Neural cell (in vitro differentiated cells): ENCODE data around the gene SMC2. TPM values are rescaled to one million over a fixed set of nuclear protein-coding genes. Genes with fewer than 3 reads are reported as not detected.

Experiments
- H2AFZ ChIP-seq: fragments of 200-600, 300-800 bp; sonication (generic), shearing (Covaris generic); 2 replicates; pipeline ENCODE4 v1.6.0; 2014; ENCODE audit warnings: low read depth, mild to moderate bottlenecking, antibody characterized with exemption, low read length, moderate library complexity
- H3F3A ChIP-seq: fragments of 200-600 bp; shearing (Covaris generic); 2 replicates; pipeline ENCODE4 v1.6.1; 2016; ENCODE audit warnings: mild to moderate bottlenecking, moderate library complexity, mixed read lengths, antibody characterized with exemption, low read length; ENCODE audit not compliant: insufficient read depth, poor library complexity, severe bottlenecking
- H3K27ac ChIP-seq: fragments of 200-600, 300-800 bp; sonication (generic), shearing (Covaris generic); 2 replicates; pipeline ENCODE4 v1.5.1; 2014; ENCODE audit warnings: mild to moderate bottlenecking, low read length, moderate library complexity
- H3K27me3 ChIP-seq: fragments of 300-800, 200-600 bp; sonication (generic), shearing (Covaris generic); 2 replicates; pipeline ENCODE4 v1.6.0; 2014; ENCODE audit warnings: mild to moderate bottlenecking, low read depth, low read length, moderate library complexity; ENCODE audit not compliant: insufficient read depth
- H3K36me3 ChIP-seq: fragments of 300-800, 200-600 bp; sonication (generic), shearing (Covaris generic); 2 replicates; pipeline ENCODE4 v1.5.1; 2014; ENCODE audit warnings: mild to moderate bottlenecking, antibody characterized with exemption, low read length, moderate library complexity; ENCODE audit not compliant: insufficient read depth
- H3K4me2 ChIP-seq: fragments of 300-800, 200-600 bp; sonication (generic), shearing (Covaris generic); 2 replicates; pipeline ENCODE4 v1.6.0; 2014; ENCODE audit warnings: mild to moderate bottlenecking, low read length
- H3K4me3 ChIP-seq: fragments of 300-800, 200-600 bp; sonication (generic), shearing (Covaris generic); 2 replicates; pipeline ENCODE4 v1.5.1; 2014; ENCODE audit warnings: mild to moderate bottlenecking, low read length, moderate library complexity
- H3K79me2 ChIP-seq: fragments of 200-600 bp; shearing (Covaris generic); replicated peaks from 2 replicates; pipeline ENCODE4 v1.6.0; 2014; ENCODE audit warnings: mild to moderate bottlenecking, low read length, moderate library complexity; ENCODE audit not compliant: insufficient read depth
- H3K9ac ChIP-seq: fragments of 300-800, 200-600 bp; sonication (generic), shearing (Covaris generic); 2 replicates; pipeline ENCODE4 v1.6.1; 2016; ENCODE audit warnings: mild to moderate bottlenecking, low read length, mixed read lengths
- H3K9me2 ChIP-seq: fragments of 200-600 bp; shearing (Covaris generic); 2 replicates; pipeline ENCODE4 v1.6.1; 2016; ENCODE audit warnings: mild to moderate bottlenecking, low read length, mixed read lengths; ENCODE audit not compliant: insufficient read depth
- H3K9me3 ChIP-seq: fragments of 200-600, 300-800 bp; sonication (generic), shearing (Covaris generic); 2 replicates; pipeline ENCODE4 v1.6.1; 2016; ENCODE audit warnings: mild to moderate bottlenecking, mixed run types, low read length, moderate library complexity, mixed read lengths
- H4K20me1 ChIP-seq: fragments of 200-600 bp; shearing (Covaris generic); 2 replicates; pipeline ENCODE4 v1.6.1; 2016; ENCODE audit warnings: mild to moderate bottlenecking, mixed run types; ENCODE audit not compliant: insufficient read depth
- EP300 ChIP-seq: fragments of 450-650 bp; conservative IDR thresholded peaks from 2 replicates; pipeline ENCODE4 v1.6.1; 2014; ENCODE audit warnings: antibody characterized with exemption, mild to moderate bottlenecking, moderate library complexity; ENCODE audit not compliant: poor library complexity, severe bottlenecking
- EZH2 ChIP-seq: fragments of 200-600, 300-800 bp; shearing (Covaris generic), sonication (generic); IDR thresholded peaks from 2 replicates; pipeline ENCODE4 v1.6.1; 2014; ENCODE audit warnings: antibody characterized with exemption, low read length, borderline replicate concordance, mild to moderate bottlenecking; ENCODE audit not compliant: insufficient read depth, poor library complexity, severe bottlenecking
- MXI1 ChIP-seq: fragments of 450-650 bp; conservative IDR thresholded peaks from 2 replicates; pipeline ENCODE4 v1.6.1; 2014; ENCODE audit warnings: antibody characterized with exemption, mild to moderate bottlenecking; ENCODE audit not compliant: poor library complexity, severe bottlenecking
- POLR2AphosphoS5 ChIP-seq: IDR thresholded peaks from 2 replicates; pipeline ENCODE4 v1.6.1; 2012
- RAD21 ChIP-seq: fragments of 450-650 bp; conservative IDR thresholded peaks from 2 replicates; pipeline ENCODE4 v1.6.1; 2014; ENCODE audit warnings: antibody characterized with exemption, mild to moderate bottlenecking, moderate library complexity
- REST ChIP-seq: IDR thresholded peaks from 2 replicates; pipeline ENCODE4 v1.6.1; 2012; ENCODE audit warnings: borderline replicate concordance
- SMC3 ChIP-seq: fragments of 450-650 bp; conservative IDR thresholded peaks from 2 replicates; pipeline ENCODE4 v1.6.1; 2014; ENCODE audit warnings: antibody characterized with exemption, mild to moderate bottlenecking, moderate library complexity; ENCODE audit not compliant: poor library complexity
- TAF1 ChIP-seq: IDR thresholded peaks from 2 replicates; pipeline ENCODE4 v1.6.1; 2012; ENCODE audit warnings: low read depth
- polyA plus RNA-seq: library from polyadenylated mRNA; depleted of rRNA; stranded (reverse); fragments of >200 nt; gene quantifications from 2 replicates; pipeline ENCODE4 v1.2.3, GENCODE V29; 2014
- TF ChIP-seq, protein P1 (sequence below): fragments of 450-650 bp; IDR thresholded peaks from 2 replicates; pipeline ENCODE4 v1.5.1; 2014; ENCODE audit warnings: antibody characterized with exemption, mild to moderate bottlenecking, moderate library complexity; ENCODE audit not compliant: poor library complexity, severe bottlenecking

The SMC2 gene
- polyA plus RNA-seq, 1 donor from 2014 or later, result 3.6 TPM

DNA sequence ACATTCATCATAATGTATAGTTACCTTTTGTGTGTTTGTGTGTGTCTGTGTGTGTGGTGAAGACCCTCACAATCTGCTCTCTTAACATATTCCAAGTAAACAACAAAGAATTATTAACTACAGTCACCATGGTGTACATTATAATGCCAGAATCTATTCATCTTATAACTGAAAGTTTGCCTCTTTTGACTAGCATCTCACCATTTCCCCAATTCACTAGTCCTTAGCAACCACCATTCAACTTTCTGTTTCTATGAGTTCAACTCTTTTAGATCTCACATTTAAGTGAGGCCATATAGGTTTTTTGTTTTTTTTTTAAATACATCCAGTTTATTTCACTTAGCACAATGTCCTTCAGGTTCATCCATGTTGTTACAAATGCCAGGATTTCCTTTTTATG is 83.6 kb downstream of the SMC2 start:
- TF ChIP-seq TAF1, result no peak
- no peak for TF ChIP-seq REST
- no peak for TF ChIP-seq EP300
- TF ChIP-seq, protein P1, sequence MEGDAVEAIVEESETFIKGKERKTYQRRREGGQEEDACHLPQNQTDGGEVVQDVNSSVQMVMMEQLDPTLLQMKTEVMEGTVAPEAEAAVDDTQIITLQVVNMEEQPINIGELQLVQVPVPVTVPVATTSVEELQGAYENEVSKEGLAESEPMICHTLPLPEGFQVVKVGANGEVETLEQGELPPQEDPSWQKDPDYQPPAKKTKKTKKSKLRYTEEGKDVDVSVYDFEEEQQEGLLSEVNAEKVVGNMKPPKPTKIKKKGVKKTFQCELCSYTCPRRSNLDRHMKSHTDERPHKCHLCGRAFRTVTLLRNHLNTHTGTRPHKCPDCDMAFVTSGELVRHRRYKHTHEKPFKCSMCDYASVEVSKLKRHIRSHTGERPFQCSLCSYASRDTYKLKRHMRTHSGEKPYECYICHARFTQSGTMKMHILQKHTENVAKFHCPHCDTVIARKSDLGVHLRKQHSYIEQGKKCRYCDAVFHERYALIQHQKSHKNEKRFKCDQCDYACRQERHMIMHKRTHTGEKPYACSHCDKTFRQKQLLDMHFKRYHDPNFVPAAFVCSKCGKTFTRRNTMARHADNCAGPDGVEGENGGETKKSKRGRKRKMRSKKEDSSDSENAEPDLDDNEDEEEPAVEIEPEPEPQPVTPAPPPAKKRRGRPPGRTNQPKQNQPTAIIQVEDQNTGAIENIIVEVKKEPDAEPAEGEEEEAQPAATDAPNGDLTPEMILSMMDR, result no peak
- TF ChIP-seq EZH2, result no peak
- no peak for TF ChIP-seq MXI1
- TF ChIP-seq POLR2AphosphoS5, result no peak
- no peak for TF ChIP-seq RAD21
- TF ChIP-seq SMC3, result no peak
- Histone ChIP-seq H3K9ac (no peak overlapping the region), H3F3A (no peaks in the 10 kb centered on the region), H2AFZ (no peak overlapping the region), H4K20me1 (no peaks in the 10 kb centered on the region), H3K4me3 (no peak overlapping the region), H3K79me2 (no peaks in the 10 kb centered on the region), H3K4me2 (no peak overlapping the region), H3K9me3 (no peaks in the 10 kb centered on the region), H3K27me3 (no peaks in the 10 kb centered on the region), H3K36me3 (no peaks in the 10 kb centered on the region), H3K27ac (no peak overlapping the region), H3K9me2 (no peaks in the 10 kb centered on the region)
